OCI-LY1 (cell line): Measurements from ENCODE around the gene SEZ6.

Source experiments
- H2AFZ ChIP-seq: fragments of 200-600 bp; sonication (generic), shearing (Covaris generic); 2 replicates; pipeline ENCODE4 v1.6.0; 2014; ENCODE audit warnings: antibody characterized with exemption, mild to moderate bottlenecking, low read length
- H3F3A ChIP-seq: fragments of 200-600 bp; sonication (generic), shearing (Covaris generic); 2 replicates; pipeline ENCODE4 v1.6.0; 2014; ENCODE audit warnings: mild to moderate bottlenecking, antibody characterized with exemption, low read length, moderate library complexity; ENCODE audit not compliant: insufficient read depth
- H3K27ac ChIP-seq: fragments of 200-600 bp; sonication (generic); 2 replicates; pipeline ENCODE4 v1.5.1; 2014; ENCODE audit warnings: low read length, mixed run types, mild to moderate bottlenecking, low read depth; ENCODE audit not compliant: poor library complexity, severe bottlenecking
- H3K27me3 ChIP-seq: fragments of 200-600 bp; sonication (generic); 2 replicates; pipeline ENCODE4 v1.6.0; 2014; ENCODE audit warnings: antibody characterized with exemption, mild to moderate bottlenecking, low read length, moderate library complexity; ENCODE audit not compliant: insufficient read depth
- H3K36me3 ChIP-seq: fragments of 200-600 bp; sonication (generic); 2 replicates; pipeline ENCODE4 v1.6.1; 2014; ENCODE audit warnings: mild to moderate bottlenecking, antibody characterized with exemption, low read length, moderate library complexity, mixed read lengths; ENCODE audit not compliant: insufficient read depth
- H3K4me1 ChIP-seq: fragments of 200-600 bp; sonication (generic); 2 replicates; pipeline ENCODE4 v1.5.1; 2014; ENCODE audit warnings: mild to moderate bottlenecking, low read length, moderate library complexity; ENCODE audit not compliant: insufficient read depth, severe bottlenecking
- H3K4me2 ChIP-seq: fragments of 200-600 bp; sonication (generic), shearing (Covaris generic); 2 replicates; pipeline ENCODE4 v1.6.1; 2014; ENCODE audit warnings: low read length
- H3K4me3 ChIP-seq: fragments of 200-600 bp; sonication (generic); 2 replicates; pipeline ENCODE4 v1.5.1; 2014; ENCODE audit warnings: low read length, low read depth, mild to moderate bottlenecking, mixed read lengths; ENCODE audit not compliant: poor library complexity, severe bottlenecking
- H3K79me2 ChIP-seq: fragments of 200-600 bp; shearing (Covaris generic); 2 replicates; pipeline ENCODE4 v1.6.1; 2016; ENCODE audit warnings: mixed run types, low read length, mixed read lengths; ENCODE audit not compliant: insufficient read depth
- H3K9ac ChIP-seq: fragments of 200-600 bp; sonication (generic), shearing (Covaris generic); 2 replicates; pipeline ENCODE4 v1.6.1; 2014; ENCODE audit warnings: mild to moderate bottlenecking, low read length, mixed read lengths
- H3K9me2 ChIP-seq: fragments of 200-600 bp; sonication (generic), shearing (Covaris generic); 2 replicates; pipeline ENCODE4 v1.6.1; 2014; ENCODE audit warnings: low read depth, mild to moderate bottlenecking, low read length, mixed read lengths
- H3K9me3 ChIP-seq: fragments of 200-600 bp; shearing (Covaris generic); 2 replicates; pipeline ENCODE4 v1.6.1; 2014; ENCODE audit warnings: low read length, mixed read lengths
- H4K20me1 ChIP-seq: fragments of 200-600 bp; sonication (generic), shearing (Covaris generic); 2 replicates; pipeline ENCODE4 v1.6.0; 2016; ENCODE audit warnings: mild to moderate bottlenecking, low read length; ENCODE audit not compliant: insufficient read depth
- CTCF ChIP-seq: fragments of 200-600 bp; sonication (generic), shearing (Covaris generic); IDR thresholded peaks from 2 replicates; pipeline ENCODE4 v1.5.1; 2017; ENCODE audit warnings: mild to moderate bottlenecking, antibody characterized with exemption, low read length, moderate library complexity, mixed read lengths
- EZH2 ChIP-seq: fragments of 200-600 bp; sonication (generic), shearing (Covaris generic); IDR thresholded peaks from 2 replicates; pipeline ENCODE4 v1.8.0; 2017; ENCODE audit warnings: borderline replicate concordance, mixed run types, mild to moderate bottlenecking, antibody characterized with exemption, low read length, moderate library complexity, mixed read lengths

Gene SEZ6

GRCh38 chr17:28918295-28918694 is 87.5 kb downstream of the SEZ6 start:
- TF ChIP-seq EZH2 (no peak), CTCF (no peak)
- Histone ChIP-seq H3K9me3 (no peaks in the 10 kb centered on the region), H3K9ac (no peak overlapping the region), H3K79me2 (no peaks in the 10 kb centered on the region), H3K4me1 (no peaks in the 10 kb centered on the region), H3K4me3 (no peak overlapping the region), H3F3A (no peaks in the 10 kb centered on the region), H3K36me3 (peaks cover 94% of the 10 kb centered on the region), H2AFZ (no peak overlapping the region), H3K27me3 (no peaks in the 10 kb centered on the region), H3K27ac (no peak overlapping the region), H3K4me2 (no peak overlapping the region), H4K20me1 (no peaks in the 10 kb centered on the region), H3K9me2 (no peaks in the 10 kb centered on the region)

GRCh38 chr17:28917465-28917864 is 88.4 kb downstream of the SEZ6 start:
- Histone ChIP-seq H3K27me3 (no peaks in the 10 kb centered on the region), H3K36me3 (peaks cover 94% of the 10 kb centered on the region), H3K79me2 (no peaks in the 10 kb centered on the region), H2AFZ (no peak overlapping the region), H3K4me3 (no peak overlapping the region), H3K9me2 (no peaks in the 10 kb centered on the region), H4K20me1 (no peaks in the 10 kb centered on the region), H3K9ac (no peak overlapping the region), H3K27ac (no peak overlapping the region), H3K4me1 (no peaks in the 10 kb centered on the region), H3K9me3 (no peaks in the 10 kb centered on the region), H3K4me2 (no peak overlapping the region), H3F3A (no peaks in the 10 kb centered on the region)
- TF ChIP-seq EZH2 (no peak), CTCF (no peak)

- H3K27me3 ChIP-seq: no peaks in the 10 kb centered on the region
- H3K4me1 ChIP-seq: no peaks in the 10 kb centered on the region
- no peaks in the 10 kb centered on the region for H3K79me2 ChIP-seq
- no peak overlapping the region for H3K4me3 ChIP-seq
- no peak for TF ChIP-seq CTCF
- no peak for TF ChIP-seq EZH2
- H3K36me3 ChIP-seq: peaks cover 94% of the 10 kb centered on the region
- no peaks in the 10 kb centered on the region for H3F3A ChIP-seq
- no peak overlapping the region for H3K9ac ChIP-seq
- no peak overlapping the region for H3K27ac ChIP-seq
- H3K9me2 ChIP-seq: no peaks in the 10 kb centered on the region
- H3K9me3 ChIP-seq: no peaks in the 10 kb centered on the region
- no peak overlapping the region for H3K4me2 ChIP-seq
- H2AFZ ChIP-seq: no peak overlapping the region
- H4K20me1 ChIP-seq: no peaks in the 10 kb centered on the region
These were observed 88.8 kb downstream of the SEZ6 start for GRCh38 chr17:28917029-28917428.
